ENCODE data around the gene AFG3L2.

- no peak for TF ChIP-seq CTCF (conservative IDR thresholded peaks at IDR 0.05; ENCODE audit: low read depth in 2 of 2)
- TF ChIP-seq ZNF331 (CRISPR knock-in tag; IDR thresholded peaks at IDR 0.05; ENCODE audit: low read depth) = no peak
- TF ChIP-seq REST (IDR thresholded peaks at IDR 0.05; ENCODE audit: unreplicated experiment) = no peak
- no peak for TF ChIP-seq EZH2 (IDR thresholded peaks at IDR 0.05; ENCODE audit: low read depth, unreplicated experiment)
- TF ChIP-seq STAT1 (IDR thresholded peaks at IDR 0.05; ENCODE audit: unreplicated experiment) = no peak
- peak; percentile 74 for TF ChIP-seq POLR2AphosphoS5 (IDR thresholded peaks at IDR 0.05; ENCODE audit: low read depth)
- no peak for TF ChIP-seq EZH2phosphoT487 (IDR thresholded peaks at IDR 0.05; ENCODE audit: unreplicated experiment)
Observed at GRCh38 chr18:12307701-12308385, 69.2 kb downstream of the AFG3L2 start, which contains the start of gene TUBB6.
